Mesenchymal stem cell (in vitro differentiated cells and primary cell): ENCODE measurements around the gene USP40.

Experiments used
- DNase-seq: peaks from one replicate; pipeline ENCODE4 v3.0.0-alpha.2; 2013
- H2AFZ ChIP-seq: one replicate; pipeline ENCODE4 v1.6.1; 2013; ENCODE audit warnings: low read depth, mild to moderate bottlenecking, control low read depth, inconsistent platforms, low read length, moderate library complexity
- H2AK5ac ChIP-seq: 2 replicates; pipeline ENCODE4 v1.6.1; 2013; ENCODE audit warnings: low read length, moderate library complexity, mild to moderate bottlenecking, inconsistent platforms; ENCODE audit not compliant: severe bottlenecking
- H2BK120ac ChIP-seq: one replicate; pipeline ENCODE4 v1.6.1; 2013; ENCODE audit warnings: low read depth, mild to moderate bottlenecking, inconsistent platforms, low read length, moderate library complexity
- H2BK12ac ChIP-seq, 2 experiments: one replicate each; pipeline ENCODE4 v1.6.1; 2013; ENCODE audit warnings: inconsistent platforms in 2 of 2, low read length in 2 of 2, mild to moderate bottlenecking in 2 of 2, moderate library complexity in 2 of 2, control low read depth in 1 of 2
- H2BK15ac ChIP-seq: one replicate; pipeline ENCODE4 v1.6.1; 2013; ENCODE audit warnings: mild to moderate bottlenecking, low read depth, inconsistent platforms; ENCODE audit not compliant: poor library complexity, severe bottlenecking
- H2BK5ac ChIP-seq: 2 replicates; pipeline ENCODE4 v1.6.1; 2013; ENCODE audit warnings: low read depth, mild to moderate bottlenecking, low read length, control low read depth, inconsistent platforms; ENCODE audit not compliant: poor library complexity, severe bottlenecking
- H3K14ac ChIP-seq, 2 experiments: one replicate each; pipeline ENCODE4 v1.6.1; 2013; ENCODE audit warnings: inconsistent platforms in 2 of 2, low read length in 2 of 2, control low read depth in 1 of 2, mild to moderate bottlenecking in 1 of 2, moderate library complexity in 1 of 2
- H3K18ac ChIP-seq, 2 experiments: one replicate each; pipeline ENCODE4 v1.6.1; 2013; ENCODE audit warnings: inconsistent platforms in 2 of 2, low read length in 2 of 2, control low read depth in 1 of 2, low read depth in 1 of 2, mild to moderate bottlenecking in 1 of 2
- H3K23ac ChIP-seq, 2 experiments: one replicate each; pipeline ENCODE4 v1.6.1; 2013; ENCODE audit warnings: inconsistent platforms in 2 of 2, low read length in 2 of 2, mild to moderate bottlenecking in 2 of 2, moderate library complexity in 2 of 2, control low read depth in 1 of 2
- H3K27ac ChIP-seq: 2 replicates; pipeline ENCODE4 v1.5.1; 2013; ENCODE audit warnings: mild to moderate bottlenecking, moderate library complexity, low read length, control low read depth, inconsistent platforms; ENCODE audit not compliant: poor library complexity, severe bottlenecking
- H3K27me3 ChIP-seq, 2 experiments: 2 replicates each; pipeline versions ENCODE4 v1.6.1 to v1.7.0; 2013; ENCODE audit warnings: low read length in 2 of 2, mild to moderate bottlenecking in 2 of 2, moderate library complexity in 2 of 2, control low read depth in 1 of 2, inconsistent platforms in 1 of 2; ENCODE audit not compliant: control insufficient read depth in 1 of 2, insufficient read depth in 1 of 2
- H3K36me3 ChIP-seq, 2 experiments: 2 replicates each; pipeline versions ENCODE4 v1.6.1 to v1.7.0; 2013; ENCODE audit warnings: low read length in 2 of 2, control low read depth in 1 of 2, inconsistent platforms in 1 of 2, low read depth in 1 of 2, mild to moderate bottlenecking in 1 of 2; ENCODE audit not compliant: insufficient read depth in 2 of 2, control insufficient read depth in 1 of 2
- H3K4ac ChIP-seq, 2 experiments: one replicate each; pipeline ENCODE4 v1.6.1; 2013; ENCODE audit warnings: inconsistent platforms in 2 of 2, low read length in 2 of 2, mild to moderate bottlenecking in 2 of 2, moderate library complexity in 2 of 2, control low read depth in 1 of 2, low read depth in 1 of 2
- H3K4me1 ChIP-seq: 2 replicates; pipeline ENCODE4 v1.6.1; 2013; ENCODE audit warnings: low read depth, low read length, control low read depth; ENCODE audit not compliant: control insufficient read depth, insufficient read depth
- H3K4me2 ChIP-seq: 2 replicates; pipeline ENCODE4 v1.6.1; 2013; ENCODE audit warnings: low read length, mild to moderate bottlenecking, inconsistent platforms; ENCODE audit not compliant: poor library complexity, severe bottlenecking
- H3K4me3 ChIP-seq, 2 experiments: 2 replicates each; pipeline versions ENCODE4 v1.5.1 to v1.7.0; 2013; ENCODE audit warnings: low read length in 2 of 2, mild to moderate bottlenecking in 2 of 2, control low read depth in 1 of 2, low read depth in 1 of 2; ENCODE audit not compliant: insufficient read depth in 1 of 2
- H3K79me1 ChIP-seq: replicated peaks from 2 replicates; pipeline ENCODE4 v1.6.1; 2013; ENCODE audit warnings: mild to moderate bottlenecking, control low read depth, low read length, inconsistent platforms; ENCODE audit not compliant: poor library complexity, severe bottlenecking
- H3K9ac ChIP-seq: 2 replicates; pipeline ENCODE4 v1.7.0; 2013; ENCODE audit warnings: mild to moderate bottlenecking, low read length, moderate library complexity
- H3K9me3 ChIP-seq: 2 replicates; pipeline ENCODE4 v1.7.0; 2013; ENCODE audit warnings: mild to moderate bottlenecking, low read length; ENCODE audit not compliant: control insufficient read depth
- H4K8ac ChIP-seq: one replicate; pipeline ENCODE4 v1.6.1; 2013; ENCODE audit warnings: inconsistent platforms, mild to moderate bottlenecking, low read length, moderate library complexity
- H4K91ac ChIP-seq: one replicate; pipeline ENCODE4 v1.6.1; 2013; ENCODE audit warnings: mild to moderate bottlenecking, low read length, inconsistent platforms
- WGBS: methylation state at CpG from one replicate; pipeline ENCODE4 v1.1.7; 2013; ENCODE audit warnings: mixed read lengths; 5-methylcytosine and 5-hydroxymethylcytosine counted together

The USP40 gene

GRCh38 chr2:233464056-233464455 lies 102.5 kb downstream of the USP40 start:
- Histone ChIP-seq H2BK12ac (no peak overlapping the region), H3K9me3 (no peaks in the 10 kb centered on the region), H3K36me3 (peaks cover 46 to 74% of the 10 kb centered on the region in 2 experiments), H3K4me1 (no peaks in the 10 kb centered on the region), H3K23ac (no peak overlapping the region), H3K27me3 (no peaks in the 10 kb centered on the region), H3K79me1 (no peaks in the 10 kb centered on the region), H2BK5ac (no peak overlapping the region), H3K27ac (no peak overlapping the region), H2BK120ac (no peak overlapping the region), H3K4ac (no peak overlapping the region), H3K4me2 (no peak overlapping the region), H4K8ac (no peak overlapping the region), H3K18ac (no peak overlapping the region), H2BK15ac (no peak overlapping the region), H4K91ac (no peak overlapping the region), H3K14ac (no peak overlapping the region), H3K4me3 (no peak overlapping the region), H2AK5ac (no peak overlapping the region), H3K9ac (no peak overlapping the region), H2AFZ (no peak overlapping the region)
- DNase-seq = no peak
- WGBS = 91% methylated on average over 19 of the region's 19 CpGs

- Histone ChIP-seq H3K27me3 (no peaks in the 10 kb centered on the region), H3K9ac (no peak overlapping the region), H3K4me1 (no peaks in the 10 kb centered on the region), H3K27ac (no peak overlapping the region), H3K9me3 (no peaks in the 10 kb centered on the region), H3K4me2 (no peak overlapping the region), H2AK5ac (no peak overlapping the region), H2AFZ (no peak overlapping the region), H4K91ac (peak overlapping the region; percentile 50), H2BK15ac (no peak overlapping the region), H3K4me3 (no peak overlapping the region), H2BK120ac (no peak overlapping the region), H3K36me3 (peaks cover 49 to 74% of the 10 kb centered on the region in 2 experiments), H3K23ac (no peak overlapping the region), H3K14ac (no peak overlapping the region), H3K4ac (no peak overlapping the region), H2BK12ac (no peak overlapping the region), H3K79me1 (no peaks in the 10 kb centered on the region), H3K18ac (no peak overlapping the region), H4K8ac (no peak overlapping the region), H2BK5ac (no peak overlapping the region)
- no peak for DNase-seq
- 99% methylated on average over 16 of the region's 16 CpGs for WGBS
Observed at GRCh38 chr2:233463586-233463985, 103.0 kb downstream of the USP40 start.

- no peaks in the 10 kb centered on the region for H3K27me3 ChIP-seq
- H2BK5ac ChIP-seq = no peak overlapping the region
- H3K23ac ChIP-seq = no peak overlapping the region
- no peak overlapping the region for H2BK12ac ChIP-seq
- H4K8ac ChIP-seq = no peak overlapping the region
- WGBS = over 99% methylated on average over 20 of the region's 21 CpGs
- H2BK15ac ChIP-seq = no peak overlapping the region
- no peak overlapping the region for H3K4me2 ChIP-seq
- peak overlapping the region in 1 of 2 experiments; percentile 28 for H3K4ac ChIP-seq
- H3K9me3 ChIP-seq = no peaks in the 10 kb centered on the region
- H3K4me1 ChIP-seq = no peaks in the 10 kb centered on the region
- H2BK120ac ChIP-seq = no peak overlapping the region
- no peak for DNase-seq
- no peak overlapping the region for H3K18ac ChIP-seq
- no peak overlapping the region for H3K14ac ChIP-seq
- H2AK5ac ChIP-seq = no peak overlapping the region
- H3K36me3 ChIP-seq = peaks cover 47 to 72% of the 10 kb centered on the region in 2 experiments
- no peak overlapping the region for H3K4me3 ChIP-seq
- no peak overlapping the region for H3K27ac ChIP-seq
- H3K79me1 ChIP-seq = no peaks in the 10 kb centered on the region
- H3K9ac ChIP-seq = no peak overlapping the region
- H2AFZ ChIP-seq = no peak overlapping the region
- H4K91ac ChIP-seq = no peak overlapping the region
Observed at GRCh38 chr2:233462826-233463470, 103.6 kb downstream of the USP40 start.

- Histone ChIP-seq H3K4ac (no peak overlapping the region), H2BK5ac (no peak overlapping the region), H3K23ac (no peak overlapping the region), H3K4me1 (no peaks in the 10 kb centered on the region), H3K27me3 (no peaks in the 10 kb centered on the region), H2BK120ac (no peak overlapping the region), H3K14ac (no peak overlapping the region), H3K27ac (no peak overlapping the region), H2AFZ (no peak overlapping the region), H3K9ac (no peak overlapping the region), H3K79me1 (no peaks in the 10 kb centered on the region), H3K36me3 (peaks cover 50 to 74% of the 10 kb centered on the region in 2 experiments), H2BK15ac (no peak overlapping the region), H3K4me3 (no peak overlapping the region), H3K9me3 (no peaks in the 10 kb centered on the region), H3K18ac (no peak overlapping the region), H4K91ac (no peak overlapping the region), H3K4me2 (no peak overlapping the region), H2AK5ac (no peak overlapping the region), H2BK12ac (no peak overlapping the region), H4K8ac (no peak overlapping the region)
- DNase-seq = no peak
- WGBS = 97% methylated on average over 25 of the region's 25 CpGs
Observed at GRCh38 chr2:233462202-233462785, 104.3 kb downstream of the USP40 start.
